SK-N-SH (cell line): ENCODE data around the gene USP10.
A peak's percentile ranks its signal among the peaks of the same experiment; 100 is the strongest.

Experiments used
- EZH2phosphoT487 ChIP-seq: fragments of 200-600 bp; sonication (generic); IDR thresholded peaks from 2 replicates; pipeline ENCODE4 v1.6.1; 2017; ENCODE audit warnings: low read depth, mixed run types, mild to moderate bottlenecking, antibody characterized with exemption, moderate library complexity, borderline replicate concordance
- GATA2 ChIP-seq: sonication (generic); formaldehyde crosslinking; IDR thresholded peaks from 2 replicates; pipeline ENCODE4 v1.5.0; 2020; ENCODE audit warnings: mild to moderate bottlenecking, missing genetic modification reagents
- POLR2AphosphoS5 ChIP-seq: IDR thresholded peaks from 2 replicates; pipeline ENCODE4 v1.6.1; 2012; ENCODE audit warnings: low read depth, low read length
- RFX5 ChIP-seq: IDR thresholded peaks from 2 replicates; pipeline ENCODE4 v1.6.1; 2012; ENCODE audit warnings: mild to moderate bottlenecking, improper control_type of control experiment, low read length
- SIN3A ChIP-seq: IDR thresholded peaks from 2 replicates; pipeline ENCODE4 v1.6.1; 2012; ENCODE audit warnings: low read depth, mild to moderate bottlenecking, low read length, moderate library complexity, borderline replicate concordance
- SMC3 ChIP-seq: IDR thresholded peaks from 2 replicates; pipeline ENCODE4 v1.6.1; 2012; ENCODE audit warnings: low read depth, low read length, improper control_type of control experiment
- TF ChIP-seq, protein P1 (sequence below): IDR thresholded peaks from 2 replicates; pipeline ENCODE4; 2012
- TF ChIP-seq, protein P2 (sequence below): fragments of 200-600 bp; sonication (generic); IDR thresholded peaks from 2 replicates; pipeline ENCODE4 v1.6.1; 2017; ENCODE audit warnings: antibody characterized with exemption, mild to moderate bottlenecking, moderate library complexity

DNA sequence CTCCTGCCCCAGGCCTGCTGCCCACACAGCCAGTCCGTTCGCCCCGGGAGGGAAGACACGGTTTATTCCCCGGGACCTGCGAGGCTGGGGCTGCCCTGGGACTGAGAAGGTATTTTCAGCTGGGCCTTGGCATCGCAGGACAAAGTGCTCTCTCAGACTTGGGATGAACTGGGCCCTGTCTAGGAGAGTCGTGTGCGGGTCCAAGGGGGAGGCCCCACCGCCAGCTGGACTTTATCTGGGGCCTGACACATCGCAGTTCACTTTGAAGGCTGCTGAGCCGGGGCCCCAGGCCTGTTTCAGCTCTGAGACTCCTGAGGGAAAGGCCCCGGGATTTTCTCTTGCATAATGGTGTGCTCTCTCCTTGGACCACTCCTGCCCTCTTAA lies 126.8 kb downstream of the USP10 start:
- TF ChIP-seq RFX5 = no peak
- TF ChIP-seq, protein P1, sequence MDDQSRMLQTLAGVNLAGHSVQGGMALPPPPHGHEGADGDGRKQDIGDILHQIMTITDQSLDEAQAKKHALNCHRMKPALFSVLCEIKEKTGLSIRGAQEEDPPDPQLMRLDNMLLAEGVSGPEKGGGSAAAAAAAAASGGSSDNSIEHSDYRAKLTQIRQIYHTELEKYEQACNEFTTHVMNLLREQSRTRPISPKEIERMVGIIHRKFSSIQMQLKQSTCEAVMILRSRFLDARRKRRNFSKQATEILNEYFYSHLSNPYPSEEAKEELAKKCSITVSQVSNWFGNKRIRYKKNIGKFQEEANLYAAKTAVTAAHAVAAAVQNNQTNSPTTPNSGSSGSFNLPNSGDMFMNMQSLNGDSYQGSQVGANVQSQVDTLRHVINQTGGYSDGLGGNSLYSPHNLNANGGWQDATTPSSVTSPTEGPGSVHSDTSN = peak; percentile 42; the same call in 1 of the 2 replicates
- no peak for TF ChIP-seq POLR2AphosphoS5
- TF ChIP-seq SIN3A = no peak
- TF ChIP-seq, protein P2, sequence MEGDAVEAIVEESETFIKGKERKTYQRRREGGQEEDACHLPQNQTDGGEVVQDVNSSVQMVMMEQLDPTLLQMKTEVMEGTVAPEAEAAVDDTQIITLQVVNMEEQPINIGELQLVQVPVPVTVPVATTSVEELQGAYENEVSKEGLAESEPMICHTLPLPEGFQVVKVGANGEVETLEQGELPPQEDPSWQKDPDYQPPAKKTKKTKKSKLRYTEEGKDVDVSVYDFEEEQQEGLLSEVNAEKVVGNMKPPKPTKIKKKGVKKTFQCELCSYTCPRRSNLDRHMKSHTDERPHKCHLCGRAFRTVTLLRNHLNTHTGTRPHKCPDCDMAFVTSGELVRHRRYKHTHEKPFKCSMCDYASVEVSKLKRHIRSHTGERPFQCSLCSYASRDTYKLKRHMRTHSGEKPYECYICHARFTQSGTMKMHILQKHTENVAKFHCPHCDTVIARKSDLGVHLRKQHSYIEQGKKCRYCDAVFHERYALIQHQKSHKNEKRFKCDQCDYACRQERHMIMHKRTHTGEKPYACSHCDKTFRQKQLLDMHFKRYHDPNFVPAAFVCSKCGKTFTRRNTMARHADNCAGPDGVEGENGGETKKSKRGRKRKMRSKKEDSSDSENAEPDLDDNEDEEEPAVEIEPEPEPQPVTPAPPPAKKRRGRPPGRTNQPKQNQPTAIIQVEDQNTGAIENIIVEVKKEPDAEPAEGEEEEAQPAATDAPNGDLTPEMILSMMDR = no peak
- TF ChIP-seq SMC3 = no peak
- TF ChIP-seq EZH2phosphoT487 = no peak
- no peak for TF ChIP-seq GATA2 (CRISPR knock-in tag)
